Mucosa of rectum (tissue), 2 donors: ENCODE data around the gene SLC2A13.

ENCODE experiments used
- H3K27ac ChIP-seq, 2 donors: one replicate each; pipeline ENCODE4 v1.7.0; 2013; ENCODE audit warnings: inconsistent platforms in 2 of 2, low read depth in 2 of 2, low read length in 2 of 2
- H3K27me3 ChIP-seq, 2 donors: one replicate each; pipeline ENCODE4 v1.7.0; 2013; ENCODE audit warnings: low read length in 2 of 2; ENCODE audit not compliant: control insufficient read depth in 2 of 2, insufficient read depth in 2 of 2
- H3K36me3 ChIP-seq, 2 donors: one replicate each; pipeline ENCODE4 v1.7.0; 2013; ENCODE audit warnings: low read length in 2 of 2; ENCODE audit not compliant: control insufficient read depth in 2 of 2, insufficient read depth in 2 of 2
- H3K4me1 ChIP-seq, 2 donors: one replicate each; pipeline ENCODE4 v1.7.0; 2013; ENCODE audit warnings: low read length in 2 of 2, mild to moderate bottlenecking in 1 of 2; ENCODE audit not compliant: control insufficient read depth in 2 of 2, insufficient read depth in 2 of 2
- H3K4me3 ChIP-seq, 2 donors: one replicate each; pipeline ENCODE4 v1.7.0; 2013; ENCODE audit warnings: low read length in 2 of 2
- H3K9ac ChIP-seq, 2 donors: one replicate each; pipeline ENCODE4 v1.7.0; 2013; ENCODE audit warnings: low read length in 2 of 2, low read depth in 1 of 2, mild to moderate bottlenecking in 1 of 2
- H3K9me3 ChIP-seq, 2 donors: one replicate each; pipeline ENCODE4 v1.7.0; 2013; ENCODE audit warnings: low read length in 2 of 2; ENCODE audit not compliant: control insufficient read depth in 2 of 2
- donor health status: healthy.
- donor health status: Normal muscosa, but diverticular disease.

SLC2A13 gene

GRCh38 chr12:40106202-40106533 is 287 bp upstream of the SLC2A13 start:
- no peaks in the 10 kb centered on the region for H3K27me3 ChIP-seq
- no peaks in the 10 kb centered on the region for H3K9me3 ChIP-seq
- H3K9ac ChIP-seq: no peak overlapping the region
- peak overlapping the region; percentile 52 to 86 for H3K27ac ChIP-seq
- H3K36me3 ChIP-seq: no peaks in the 10 kb centered on the region
- H3K4me1 ChIP-seq: peaks cover 8 to 20% of the 10 kb centered on the region in 2 donors
- peak overlapping the region; percentile 62 to 91 for H3K4me3 ChIP-seq

GRCh38 chr12:40105265-40105514 is 691 bp downstream of the SLC2A13 start:
- Histone ChIP-seq H3K27ac (peak overlapping the region; percentile 78 to 86), H3K27me3 (no peaks in the 10 kb centered on the region), H3K9me3 (no peaks in the 10 kb centered on the region), H3K36me3 (no peaks in the 10 kb centered on the region), H3K4me3 (peak overlapping the region; percentile 84 to 91), H3K4me1 (peaks cover 12 to 20% of the 10 kb centered on the region in 2 donors), H3K9ac (peak overlapping the region; percentile 68 to 87)

- Histone ChIP-seq H3K9me3 (no peaks in the 10 kb centered on the region), H3K9ac (peak overlapping the region; percentile 68 to 87), H3K27ac (peak overlapping the region; percentile 78 to 86), H3K4me3 (peak overlapping the region; percentile 84 to 91), H3K27me3 (no peaks in the 10 kb centered on the region), H3K4me1 (peaks cover 17 to 20% of the 10 kb centered on the region in 2 donors), H3K36me3 (no peaks in the 10 kb centered on the region)
Measured at GRCh38 chr12:40104461-40105264, 1.2 kb downstream of the SLC2A13 start.

- H3K4me1 ChIP-seq: peaks cover 20 to 29% of the 10 kb centered on the region in 2 donors
- H3K36me3 ChIP-seq: no peaks in the 10 kb centered on the region
- no peaks in the 10 kb centered on the region for H3K9me3 ChIP-seq
- H3K4me3 ChIP-seq: peak overlapping the region in 1 of 2 donors; percentile 6
- H3K27ac ChIP-seq: no peak overlapping the region
- no peaks in the 10 kb centered on the region for H3K27me3 ChIP-seq
- peak overlapping the region in 1 of 2 donors; percentile 60 for H3K9ac ChIP-seq
Measured at GRCh38 chr12:40103043-40103442, 2.8 kb downstream of the SLC2A13 start.

- Histone ChIP-seq H3K9ac (no peak overlapping the region), H3K4me3 (no peak overlapping the region), H3K27me3 (no peaks in the 10 kb centered on the region), H3K4me1 (peaks cover 20 to 29% of the 10 kb centered on the region in 2 donors), H3K27ac (no peak overlapping the region), H3K36me3 (no peaks in the 10 kb centered on the region), H3K9me3 (no peaks in the 10 kb centered on the region)
Measured at GRCh38 chr12:40101747-40102146, 4.1 kb downstream of the SLC2A13 start.

- no peaks in the 10 kb centered on the region for H3K36me3 ChIP-seq
- H3K9ac ChIP-seq: peak overlapping the region in 1 of 2 donors; percentile 35
- peaks cover 9 to 25% of the 10 kb centered on the region in 2 donors for H3K4me1 ChIP-seq
- no peaks in the 10 kb centered on the region for H3K9me3 ChIP-seq
- H3K27me3 ChIP-seq: no peaks in the 10 kb centered on the region
- peak overlapping the region; percentile 68 to 80 for H3K27ac ChIP-seq
- no peak overlapping the region for H3K4me3 ChIP-seq
Measured at GRCh38 chr12:40099423-40099853, 6.4 kb downstream of the SLC2A13 start.

- H3K4me3 ChIP-seq: no peak overlapping the region
- no peaks in the 10 kb centered on the region for H3K27me3 ChIP-seq
- H3K9me3 ChIP-seq: no peaks in the 10 kb centered on the region
- H3K4me1 ChIP-seq: peaks cover under 1 to 25% of the 10 kb centered on the region in 2 donors
- no peak overlapping the region for H3K9ac ChIP-seq
- peak overlapping the region; percentile 50 to 70 for H3K27ac ChIP-seq
- H3K36me3 ChIP-seq: no peaks in the 10 kb centered on the region
Measured at GRCh38 chr12:40098406-40099145, 7.3 kb downstream of the SLC2A13 start.

GRCh38 chr12:40093512-40093911 is 12.4 kb downstream of the SLC2A13 start:
- no peaks in the 10 kb centered on the region for H3K36me3 ChIP-seq
- H3K4me1 ChIP-seq: peaks cover 0 to 2% of the 10 kb centered on the region in 2 donors
- no peak overlapping the region for H3K4me3 ChIP-seq
- no peak overlapping the region for H3K9ac ChIP-seq
- H3K9me3 ChIP-seq: no peaks in the 10 kb centered on the region
- H3K27me3 ChIP-seq: no peaks in the 10 kb centered on the region
- H3K27ac ChIP-seq: no peak overlapping the region

- Histone ChIP-seq H3K9ac (no peak overlapping the region), H3K9me3 (no peaks in the 10 kb centered on the region), H3K36me3 (no peaks in the 10 kb centered on the region), H3K4me3 (no peak overlapping the region), H3K27me3 (no peaks in the 10 kb centered on the region), H3K27ac (no peak overlapping the region), H3K4me1 (no peaks in the 10 kb centered on the region)
Measured at GRCh38 chr12:40086471-40086870, 19.4 kb downstream of the SLC2A13 start.

GRCh38 chr12:40078266-40078665 is 27.6 kb downstream of the SLC2A13 start:
- Histone ChIP-seq H3K4me3 (no peak overlapping the region), H3K36me3 (no peaks in the 10 kb centered on the region), H3K9ac (no peak overlapping the region), H3K27me3 (no peaks in the 10 kb centered on the region), H3K4me1 (no peaks in the 10 kb centered on the region), H3K27ac (no peak overlapping the region), H3K9me3 (no peaks in the 10 kb centered on the region)
